Neural cell (in vitro differentiated cells): ENCODE data around the gene ISCA2.

Source experiments
- EP300 ChIP-seq: fragments of 450-650 bp; conservative IDR thresholded peaks from 2 replicates; pipeline ENCODE4 v1.6.1; 2014; ENCODE audit warnings: antibody characterized with exemption, mild to moderate bottlenecking, moderate library complexity; ENCODE audit not compliant: poor library complexity, severe bottlenecking
- EZH2 ChIP-seq: fragments of 200-600, 300-800 bp; shearing (Covaris generic), sonication (generic); IDR thresholded peaks from 2 replicates; pipeline ENCODE4 v1.6.1; 2014; ENCODE audit warnings: antibody characterized with exemption, low read length, borderline replicate concordance, mild to moderate bottlenecking; ENCODE audit not compliant: insufficient read depth, poor library complexity, severe bottlenecking
- MXI1 ChIP-seq: fragments of 450-650 bp; conservative IDR thresholded peaks from 2 replicates; pipeline ENCODE4 v1.6.1; 2014; ENCODE audit warnings: antibody characterized with exemption, mild to moderate bottlenecking; ENCODE audit not compliant: poor library complexity, severe bottlenecking
- POLR2AphosphoS5 ChIP-seq: IDR thresholded peaks from 2 replicates; pipeline ENCODE4 v1.6.1; 2012
- RAD21 ChIP-seq: fragments of 450-650 bp; conservative IDR thresholded peaks from 2 replicates; pipeline ENCODE4 v1.6.1; 2014; ENCODE audit warnings: antibody characterized with exemption, mild to moderate bottlenecking, moderate library complexity
- REST ChIP-seq: IDR thresholded peaks from 2 replicates; pipeline ENCODE4 v1.6.1; 2012; ENCODE audit warnings: borderline replicate concordance
- SMC3 ChIP-seq: fragments of 450-650 bp; conservative IDR thresholded peaks from 2 replicates; pipeline ENCODE4 v1.6.1; 2014; ENCODE audit warnings: antibody characterized with exemption, mild to moderate bottlenecking, moderate library complexity; ENCODE audit not compliant: poor library complexity
- TF ChIP-seq, protein P1 (sequence below): fragments of 450-650 bp; IDR thresholded peaks from 2 replicates; pipeline ENCODE4 v1.5.1; 2014; ENCODE audit warnings: antibody characterized with exemption, mild to moderate bottlenecking, moderate library complexity; ENCODE audit not compliant: poor library complexity, severe bottlenecking

DNA sequence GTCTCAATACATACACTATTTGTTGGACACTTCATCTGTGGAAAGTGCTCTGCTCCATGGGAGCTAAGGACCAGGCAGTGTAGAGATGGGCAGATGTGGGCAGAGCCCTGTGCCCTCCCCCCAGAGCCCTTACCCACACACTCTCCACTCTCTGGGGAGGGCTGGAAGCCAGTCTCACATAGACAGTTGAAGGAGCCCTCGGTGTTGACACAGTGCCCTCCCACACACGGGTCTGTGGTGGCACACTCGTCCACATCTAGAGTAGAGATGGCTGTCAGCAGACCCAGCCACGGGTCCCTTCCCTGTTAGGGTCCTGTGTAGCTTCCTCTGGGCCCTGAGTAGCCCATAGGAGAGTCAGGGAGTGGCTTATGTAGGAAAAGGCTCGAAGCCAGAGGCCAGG, 14.3 kb downstream of the ISCA2 start:
- TF ChIP-seq, protein P1, sequence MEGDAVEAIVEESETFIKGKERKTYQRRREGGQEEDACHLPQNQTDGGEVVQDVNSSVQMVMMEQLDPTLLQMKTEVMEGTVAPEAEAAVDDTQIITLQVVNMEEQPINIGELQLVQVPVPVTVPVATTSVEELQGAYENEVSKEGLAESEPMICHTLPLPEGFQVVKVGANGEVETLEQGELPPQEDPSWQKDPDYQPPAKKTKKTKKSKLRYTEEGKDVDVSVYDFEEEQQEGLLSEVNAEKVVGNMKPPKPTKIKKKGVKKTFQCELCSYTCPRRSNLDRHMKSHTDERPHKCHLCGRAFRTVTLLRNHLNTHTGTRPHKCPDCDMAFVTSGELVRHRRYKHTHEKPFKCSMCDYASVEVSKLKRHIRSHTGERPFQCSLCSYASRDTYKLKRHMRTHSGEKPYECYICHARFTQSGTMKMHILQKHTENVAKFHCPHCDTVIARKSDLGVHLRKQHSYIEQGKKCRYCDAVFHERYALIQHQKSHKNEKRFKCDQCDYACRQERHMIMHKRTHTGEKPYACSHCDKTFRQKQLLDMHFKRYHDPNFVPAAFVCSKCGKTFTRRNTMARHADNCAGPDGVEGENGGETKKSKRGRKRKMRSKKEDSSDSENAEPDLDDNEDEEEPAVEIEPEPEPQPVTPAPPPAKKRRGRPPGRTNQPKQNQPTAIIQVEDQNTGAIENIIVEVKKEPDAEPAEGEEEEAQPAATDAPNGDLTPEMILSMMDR = no peak
- TF ChIP-seq EP300 (no peak), SMC3 (no peak), REST (no peak), EZH2 (no peak), POLR2AphosphoS5 (no peak), RAD21 (no peak), MXI1 (no peak)
